GM13976 (cell line): ENCODE data around the gene PI16.

Experiments used
- DNase-seq: peaks from one replicate; pipeline ENCODE4 v3.0.0; 2012; ENCODE audit warnings: low spot score
- in situ Hi-C: fragments of 300-500 bp; cut with MboI; formaldehyde crosslinking; loops from one replicate; pipeline ENCODE4 v1.12.0; 2022; ENCODE audit warnings: low sequenced_read_pairs, mixed read lengths, inconsistent platforms; ENCODE audit not compliant: unreplicated experiment
- TF ChIP-seq, protein P1 (sequence below): IDR thresholded peaks from 2 replicates; pipeline ENCODE4 v1.5.1; 2012; ENCODE audit warnings: borderline replicate concordance, mild to moderate bottlenecking; ENCODE audit not compliant: insufficient read depth; ENCODE audit errors: extremely low read depth, missing control alignments, control extremely low read depth

Gene PI16

GRCh38 chr6:36912586-36912985 is 42.0 kb upstream of the PI16 start:
- peak; percentile 70 for DNase-seq
- in situ Hi-C loops = no loop called here
- TF ChIP-seq, protein P1, sequence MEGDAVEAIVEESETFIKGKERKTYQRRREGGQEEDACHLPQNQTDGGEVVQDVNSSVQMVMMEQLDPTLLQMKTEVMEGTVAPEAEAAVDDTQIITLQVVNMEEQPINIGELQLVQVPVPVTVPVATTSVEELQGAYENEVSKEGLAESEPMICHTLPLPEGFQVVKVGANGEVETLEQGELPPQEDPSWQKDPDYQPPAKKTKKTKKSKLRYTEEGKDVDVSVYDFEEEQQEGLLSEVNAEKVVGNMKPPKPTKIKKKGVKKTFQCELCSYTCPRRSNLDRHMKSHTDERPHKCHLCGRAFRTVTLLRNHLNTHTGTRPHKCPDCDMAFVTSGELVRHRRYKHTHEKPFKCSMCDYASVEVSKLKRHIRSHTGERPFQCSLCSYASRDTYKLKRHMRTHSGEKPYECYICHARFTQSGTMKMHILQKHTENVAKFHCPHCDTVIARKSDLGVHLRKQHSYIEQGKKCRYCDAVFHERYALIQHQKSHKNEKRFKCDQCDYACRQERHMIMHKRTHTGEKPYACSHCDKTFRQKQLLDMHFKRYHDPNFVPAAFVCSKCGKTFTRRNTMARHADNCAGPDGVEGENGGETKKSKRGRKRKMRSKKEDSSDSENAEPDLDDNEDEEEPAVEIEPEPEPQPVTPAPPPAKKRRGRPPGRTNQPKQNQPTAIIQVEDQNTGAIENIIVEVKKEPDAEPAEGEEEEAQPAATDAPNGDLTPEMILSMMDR = no peak

GRCh38 chr6:36913082-36913481 is 41.5 kb upstream of the PI16 start:
- DNase-seq = no peak
- in situ Hi-C loops = no loop called here
- TF ChIP-seq, protein P1 = no peak

DNA sequence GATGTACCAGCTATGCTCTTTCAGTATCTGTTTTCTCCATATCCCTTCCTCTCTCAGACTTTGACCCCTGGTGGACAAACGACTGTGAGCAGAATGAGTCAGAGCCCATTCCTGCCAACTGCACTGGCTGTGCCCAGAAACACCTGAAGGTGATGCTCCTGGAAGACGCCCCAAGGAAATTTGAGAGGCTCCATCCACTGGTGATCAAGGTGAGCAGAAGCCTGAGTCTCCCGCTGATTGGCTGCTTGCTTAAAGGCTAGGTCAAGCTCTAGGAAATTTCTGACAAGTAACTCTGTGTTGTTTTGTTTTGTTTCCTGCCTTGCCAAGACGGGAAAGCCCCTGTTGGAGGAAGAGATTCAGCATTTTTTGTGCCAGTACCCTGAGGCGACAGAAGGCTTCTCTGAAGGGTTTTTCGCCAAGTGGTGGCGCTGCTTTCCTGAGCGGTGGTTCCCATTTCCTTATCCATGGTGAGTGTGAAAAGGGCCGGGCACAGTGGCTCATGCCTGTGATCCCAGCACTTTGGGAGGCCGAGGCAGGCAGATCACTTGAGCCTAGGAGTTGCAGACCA is 40.2 kb upstream of the PI16 start:
- in situ Hi-C loops = no loop called here
- TF ChIP-seq, protein P1 = no peak
- no peak for DNase-seq

DNA sequence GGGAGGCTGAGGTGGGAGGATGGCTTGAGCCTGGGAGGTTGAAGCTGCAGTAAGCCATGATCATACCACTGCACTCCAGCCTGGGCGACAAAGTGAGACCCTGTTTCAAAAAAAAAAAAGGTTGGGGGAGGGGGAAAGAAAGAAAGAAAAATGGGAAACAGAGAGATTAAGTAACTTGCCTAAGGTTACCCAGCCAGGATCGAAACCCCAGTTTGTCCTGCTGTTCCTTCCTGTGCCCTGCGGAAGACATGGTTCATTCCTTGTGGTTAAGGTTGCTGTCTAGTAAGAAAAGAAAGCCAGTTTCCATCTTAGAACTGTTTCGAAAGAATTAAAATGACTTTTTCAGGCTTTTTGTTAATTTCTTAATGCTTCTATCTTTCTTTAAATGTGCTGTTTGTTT is 38.9 kb upstream of the PI16 start:
- in situ Hi-C loops = no loop called here
- TF ChIP-seq, protein P1 = no peak
- no peak for DNase-seq

- no peak for DNase-seq
- TF ChIP-seq, protein P1 = no peak
- in situ Hi-C loops = no loop called here
These were observed 38.4 kb upstream of the PI16 start for GRCh38 chr6:36916126-36916525.

- TF ChIP-seq, protein P1 = no peak
- in situ Hi-C loops = no loop called here
- no peak for DNase-seq
These were observed 36.9 kb upstream of the PI16 start for GRCh38 chr6:36917541-36918193.

DNA sequence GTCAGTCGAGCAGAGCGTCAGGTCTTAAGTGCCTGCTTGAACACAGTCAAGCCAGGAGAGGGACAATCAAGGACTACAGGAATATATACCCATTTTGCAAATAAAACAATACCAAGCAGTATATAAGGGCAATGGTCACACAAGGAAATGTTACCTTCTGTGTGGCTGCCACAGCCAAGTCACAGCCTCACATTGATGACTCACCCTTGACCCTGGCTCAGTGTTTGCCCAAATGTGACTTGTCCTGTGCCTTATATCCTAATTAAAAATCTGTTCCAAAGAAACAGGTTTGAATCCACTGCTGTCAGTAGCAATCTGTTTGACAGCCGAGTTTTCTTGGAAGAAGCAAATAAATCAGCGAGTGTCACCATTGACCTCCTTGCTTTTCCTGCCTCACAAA is 34.5 kb upstream of the PI16 start:
- TF ChIP-seq, protein P1 = no peak
- in situ Hi-C loops = no loop called here
- no peak for DNase-seq
